Karpas-422 (cell line): Measurements from ENCODE around the gene ALOXE3. TPM values are rescaled to one million over a fixed set of nuclear protein-coding genes. Genes with fewer than 3 reads are reported as not detected.

Experiments used
- DNase-seq: peaks from one replicate; pipeline ENCODE4 v3.0.0-alpha.2; 2015
- H2AFZ ChIP-seq: fragments of 200-600 bp; sonication (generic); 2 replicates; pipeline ENCODE4 v1.6.1; 2014; ENCODE audit warnings: antibody characterized with exemption, low read length, mixed read lengths
- H3K27ac ChIP-seq: fragments of 200-600 bp; sonication (generic); 2 replicates; pipeline ENCODE4 v1.5.1; 2014; ENCODE audit warnings: mild to moderate bottlenecking, low read length, moderate library complexity
- H3K27me3 ChIP-seq: fragments of 200-600 bp; sonication (generic); 2 replicates; pipeline ENCODE4 v1.6.1; 2014; ENCODE audit warnings: low read length, mixed read lengths
- H3K36me3 ChIP-seq: fragments of 200-600 bp; sonication (generic); 2 replicates; pipeline ENCODE4 v1.6.1; 2014; ENCODE audit warnings: low read length, mixed read lengths; ENCODE audit not compliant: insufficient read depth
- H3K4me1 ChIP-seq: fragments of 200-600 bp; sonication (generic); 2 replicates; pipeline ENCODE4 v1.6.1; 2014; ENCODE audit warnings: mild to moderate bottlenecking, low read length, mixed read lengths
- H3K4me2 ChIP-seq: fragments of 200-600 bp; sonication (generic); 2 replicates; pipeline ENCODE4 v1.6.1; 2014; ENCODE audit warnings: low read length, low read depth, mild to moderate bottlenecking; ENCODE audit not compliant: poor library complexity, severe bottlenecking
- H3K4me3 ChIP-seq: fragments of 200-600 bp; sonication (generic); 2 replicates; pipeline ENCODE4 v1.5.1; 2014; ENCODE audit warnings: mild to moderate bottlenecking, antibody characterized with exemption, low read length, mixed read lengths
- H3K79me2 ChIP-seq: fragments of 200-600 bp; sonication (generic); 2 replicates; pipeline ENCODE4 v1.6.1; 2014; ENCODE audit warnings: mild to moderate bottlenecking, low read length, mixed read lengths
- H3K9ac ChIP-seq: fragments of 200-600 bp; sonication (generic); 2 replicates; pipeline ENCODE4 v1.6.0; 2014; ENCODE audit warnings: low read length
- H3K9me2 ChIP-seq: fragments of 200-600 bp; sonication (generic), shearing (Covaris generic); replicated peaks from 2 replicates; pipeline ENCODE4 v1.6.0; 2014; ENCODE audit warnings: mild to moderate bottlenecking, low read length, moderate library complexity; ENCODE audit not compliant: insufficient read depth
- H3K9me3 ChIP-seq: fragments of 300-700, 200-600 bp; sonication (generic); 2 replicates; pipeline ENCODE4 v1.6.1; 2014; ENCODE audit warnings: low read length, mixed read lengths
- H4K20me1 ChIP-seq: fragments of 200-600 bp; sonication (generic); 2 replicates; pipeline ENCODE4 v1.6.1; 2014; ENCODE audit warnings: mild to moderate bottlenecking, antibody characterized with exemption, low read length, low read depth; ENCODE audit not compliant: insufficient read depth
- total RNA-seq: library from RNA; depleted of rRNA; stranded (reverse); fragments of >200 nt; shearing (Covaris generic); gene quantifications from 2 replicates; pipeline ENCODE4 v1.2.3, GENCODE V29; 2014; ENCODE audit warnings: low replicate concordance

The ALOXE3 gene
- total RNA-seq, 1 experiment from 2014 or later = not detected

- Histone ChIP-seq H3K4me1 (peaks cover 67% of the 10 kb centered on the region), H3K9ac (peak overlapping the region; percentile 80), H3K27ac (no peak overlapping the region), H3K27me3 (no peaks in the 10 kb centered on the region), H3K36me3 (peaks cover 8% of the 10 kb centered on the region; the same call in 1 of the 2 replicates), H3K9me2 (no peaks in the 10 kb centered on the region), H3K4me2 (peak overlapping the region; percentile 96), H3K79me2 (peaks cover 39% of the 10 kb centered on the region), H4K20me1 (0 out of 2 replicates have a peak, but pooled peaks cover under 1% of the 10 kb centered on the region), H3K4me3 (peak overlapping the region; percentile 94), H3K9me3 (no peaks in the 10 kb centered on the region), H2AFZ (peak overlapping the region; percentile 42; the same call in 1 of the 2 replicates)
- no peak for DNase-seq
Observed at GRCh38 chr17:8155996-8156245, 37.6 kb upstream of the ALOXE3 start.

- no peak for DNase-seq
- Histone ChIP-seq H3K9me2 (no peaks in the 10 kb centered on the region), H3K9me3 (no peaks in the 10 kb centered on the region), H3K27ac (no peak overlapping the region), H3K36me3 (peaks cover 8% of the 10 kb centered on the region; the same call in 1 of the 2 replicates), H3K9ac (peak overlapping the region; percentile 80), H3K4me1 (peaks cover 68% of the 10 kb centered on the region), H2AFZ (no peak overlapping the region), H3K27me3 (no peaks in the 10 kb centered on the region), H3K79me2 (peaks cover 42% of the 10 kb centered on the region), H3K4me2 (peak overlapping the region; percentile 96), H3K4me3 (peak overlapping the region; percentile 94), H4K20me1 (peaks cover 5% of the 10 kb centered on the region)
Observed at GRCh38 chr17:8155231-8155995, 37.1 kb upstream of the ALOXE3 start.

GRCh38 chr17:8154608-8155155 lies 36.4 kb upstream of the ALOXE3 start:
- Histone ChIP-seq H3K36me3 (peaks cover 5% of the 10 kb centered on the region; the same call in 1 of the 2 replicates), H3K27ac (no peak overlapping the region), H3K4me2 (peak overlapping the region; percentile 96), H3K27me3 (no peaks in the 10 kb centered on the region), H3K9ac (peak overlapping the region; percentile 80), H4K20me1 (peaks cover 13% of the 10 kb centered on the region), H3K79me2 (peaks cover 47% of the 10 kb centered on the region), H3K4me3 (peak overlapping the region; percentile 94; the same call in 1 of the 2 replicates), H3K4me1 (peaks cover 63% of the 10 kb centered on the region), H3K9me2 (no peaks in the 10 kb centered on the region), H2AFZ (no peak overlapping the region), H3K9me3 (no peaks in the 10 kb centered on the region)
- DNase-seq = no peak

- H3K9ac ChIP-seq = peak overlapping the region; percentile 80
- H3K4me1 ChIP-seq = peaks cover 59% of the 10 kb centered on the region
- peak overlapping the region; percentile 96 for H3K4me2 ChIP-seq
- peaks cover 13% of the 10 kb centered on the region for H4K20me1 ChIP-seq
- peak overlapping the region; percentile 94 for H3K4me3 ChIP-seq
- peak overlapping the region; percentile 34; the same call in 1 of the 2 replicates for H3K27ac ChIP-seq
- H3K9me3 ChIP-seq = no peaks in the 10 kb centered on the region
- H2AFZ ChIP-seq = no peak overlapping the region
- peaks cover 43% of the 10 kb centered on the region for H3K79me2 ChIP-seq
- no peaks in the 10 kb centered on the region for H3K9me2 ChIP-seq
- H3K27me3 ChIP-seq = no peaks in the 10 kb centered on the region
- H3K36me3 ChIP-seq = no peaks in the 10 kb centered on the region
- DNase-seq = peak; percentile 89
Observed at GRCh38 chr17:8153957-8154607, 35.8 kb upstream of the ALOXE3 start.

- H4K20me1 ChIP-seq = peaks cover 13% of the 10 kb centered on the region
- H3K27ac ChIP-seq = peak overlapping the region; percentile 34; the same call in 1 of the 2 replicates
- no peak overlapping the region for H3K4me3 ChIP-seq
- no peak for DNase-seq
- H3K79me2 ChIP-seq = peaks cover 43% of the 10 kb centered on the region
- no peaks in the 10 kb centered on the region for H3K9me3 ChIP-seq
- no peaks in the 10 kb centered on the region for H3K9me2 ChIP-seq
- H3K9ac ChIP-seq = peak overlapping the region; percentile 80
- H2AFZ ChIP-seq = no peak overlapping the region
- no peaks in the 10 kb centered on the region for H3K27me3 ChIP-seq
- peaks cover 57% of the 10 kb centered on the region for H3K4me1 ChIP-seq
- peak overlapping the region; percentile 96 for H3K4me2 ChIP-seq
- H3K36me3 ChIP-seq = no peaks in the 10 kb centered on the region
Observed at GRCh38 chr17:8153525-8153956, 35.2 kb upstream of the ALOXE3 start.

- no peak overlapping the region; the same call in 1 of the 2 replicates for H3K4me3 ChIP-seq
- peaks cover 55% of the 10 kb centered on the region for H3K4me1 ChIP-seq
- H3K4me2 ChIP-seq = peak overlapping the region; percentile 97
- no peaks in the 10 kb centered on the region for H3K9me3 ChIP-seq
- H3K27me3 ChIP-seq = no peaks in the 10 kb centered on the region
- H3K27ac ChIP-seq = no peak overlapping the region
- H2AFZ ChIP-seq = no peak overlapping the region
- no peaks in the 10 kb centered on the region for H3K9me2 ChIP-seq
- peaks cover 13% of the 10 kb centered on the region for H4K20me1 ChIP-seq
- no peak for DNase-seq
- peaks cover 43% of the 10 kb centered on the region for H3K79me2 ChIP-seq
- H3K9ac ChIP-seq = no peak overlapping the region; the same call in 1 of the 2 replicates
- H3K36me3 ChIP-seq = 0 out of 2 replicates have a peak, but pooled peaks cover 3% of the 10 kb centered on the region
Observed at GRCh38 chr17:8153031-8153451, 34.7 kb upstream of the ALOXE3 start.

GRCh38 chr17:8152112-8152775 lies 33.9 kb upstream of the ALOXE3 start, which contains the start of gene PER1:
PER1 (minus strand) TSS chr17:8152404; CDS start chr17:8150706, 1,698 bp downstream.
- DNase-seq = peak; percentile 97
- H3K4me1 ChIP-seq = peaks cover 55% of the 10 kb centered on the region
- H3K27me3 ChIP-seq = no peaks in the 10 kb centered on the region
- H3K36me3 ChIP-seq = 0 out of 2 replicates have a peak, but pooled peaks cover 3% of the 10 kb centered on the region
- H3K79me2 ChIP-seq = peaks cover 43% of the 10 kb centered on the region
- no peaks in the 10 kb centered on the region for H3K9me3 ChIP-seq
- peak within 1 kb of the TSS; percentile 94 for H3K9ac ChIP-seq
- H3K4me2 ChIP-seq = peak within 1 kb of the TSS; percentile 97
- peak within 1 kb of the TSS; percentile 39; the same call in 1 of the 2 replicates for H2AFZ ChIP-seq
- peak within 1 kb of the TSS; percentile 88 for H3K4me3 ChIP-seq
- peak within 1 kb of the TSS; percentile 60 for H3K27ac ChIP-seq
- H4K20me1 ChIP-seq = peaks cover 13% of the 10 kb centered on the region
- H3K9me2 ChIP-seq = no peaks in the 10 kb centered on the region
